Loucy (cell line): Measurements from ENCODE around the gene GTF2F2.

Source experiments
- EZH2phosphoT487 ChIP-seq: fragments of 200-600 bp; IDR thresholded peaks from 2 replicates; pipeline ENCODE4 v1.6.1; 2018; ENCODE audit warnings: antibody characterized with exemption, mild to moderate bottlenecking, moderate library complexity, borderline replicate concordance
- TF ChIP-seq, protein P1 (sequence below): fragments of 200-600 bp; sonication (generic); conservative IDR thresholded peaks from 2 replicates; pipeline ENCODE4 v1.5.1; 2014; ENCODE audit warnings: mild to moderate bottlenecking, antibody characterized with exemption, low read length

DNA sequence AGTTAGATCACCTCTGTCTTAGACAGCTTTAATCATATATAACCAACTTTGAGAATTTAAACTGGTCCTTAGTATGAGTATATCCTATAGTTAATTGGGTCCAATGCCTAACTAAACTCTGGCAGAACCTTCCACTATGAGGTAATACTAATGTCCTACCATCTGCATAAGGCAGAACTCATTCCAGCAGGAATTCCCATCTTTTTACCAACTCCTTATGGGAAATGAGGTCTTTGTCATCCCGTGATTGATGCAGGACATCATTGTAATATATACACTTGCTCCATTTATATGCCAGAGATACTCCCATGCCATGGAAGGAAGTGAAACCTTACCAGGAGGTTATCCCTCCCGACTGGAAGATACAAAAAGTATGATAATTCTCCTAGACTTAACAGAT lies 77.7 kb downstream of the GTF2F2 start:
- TF ChIP-seq, protein P1, sequence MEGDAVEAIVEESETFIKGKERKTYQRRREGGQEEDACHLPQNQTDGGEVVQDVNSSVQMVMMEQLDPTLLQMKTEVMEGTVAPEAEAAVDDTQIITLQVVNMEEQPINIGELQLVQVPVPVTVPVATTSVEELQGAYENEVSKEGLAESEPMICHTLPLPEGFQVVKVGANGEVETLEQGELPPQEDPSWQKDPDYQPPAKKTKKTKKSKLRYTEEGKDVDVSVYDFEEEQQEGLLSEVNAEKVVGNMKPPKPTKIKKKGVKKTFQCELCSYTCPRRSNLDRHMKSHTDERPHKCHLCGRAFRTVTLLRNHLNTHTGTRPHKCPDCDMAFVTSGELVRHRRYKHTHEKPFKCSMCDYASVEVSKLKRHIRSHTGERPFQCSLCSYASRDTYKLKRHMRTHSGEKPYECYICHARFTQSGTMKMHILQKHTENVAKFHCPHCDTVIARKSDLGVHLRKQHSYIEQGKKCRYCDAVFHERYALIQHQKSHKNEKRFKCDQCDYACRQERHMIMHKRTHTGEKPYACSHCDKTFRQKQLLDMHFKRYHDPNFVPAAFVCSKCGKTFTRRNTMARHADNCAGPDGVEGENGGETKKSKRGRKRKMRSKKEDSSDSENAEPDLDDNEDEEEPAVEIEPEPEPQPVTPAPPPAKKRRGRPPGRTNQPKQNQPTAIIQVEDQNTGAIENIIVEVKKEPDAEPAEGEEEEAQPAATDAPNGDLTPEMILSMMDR: no peak
- TF ChIP-seq EZH2phosphoT487: no peak
